GM23338 (cell line): Measurements from ENCODE around the gene CROCC2.

Experiments used
- CTCF ChIP-seq, 2 experiments: fragments of 200-600 bp in 1 of 2; sonication (generic) in 1 of 2; conservative IDR thresholded peaks; 2 replicates each; pipeline versions ENCODE4 v1.5.1 to v1.6.1; 2016 to 2017; ENCODE audit warnings: antibody characterized with exemption in 2 of 2, low read depth in 2 of 2, mild to moderate bottlenecking in 2 of 2, moderate library complexity in 1 of 2
- ZNF462 ChIP-seq: fragments of 250-450 bp; sonication (Bioruptor Pico); IDR thresholded peaks from 2 replicates; pipeline ENCODE4 v1.5.0; 2020; ENCODE audit warnings: mild to moderate bottlenecking, moderate library complexity

- 0 out of 4 replicates have a peak, but pooled peaks of 1 of the 2 experiments have one; percentile 14 for TF ChIP-seq CTCF (conservative IDR thresholded peaks at IDR 0.05; ENCODE audit: low read depth in 2 of 2)
- TF ChIP-seq ZNF462 (CRISPR knock-in tag) = no peak
Observed at GRCh38 chr2:241009601-241010530, 103.7 kb downstream of the CROCC2 start.
